Ovary (tissue), 9 donors: ENCODE measurements around the gene TNIK. TPM values are rescaled to one million over a fixed set of nuclear protein-coding genes. Genes with fewer than 3 reads are reported as not detected.

Source experiments
- DNase-seq, 5 donors: peaks; one replicate each; pipeline ENCODE4 v3.0.0-alpha.2; 2019 to 2020
- H3K27ac ChIP-seq, 2 donors: fragments of 200-600 bp; one replicate each; pipeline versions ENCODE4 v1.5.1 to v1.8.0; 2019 to 2022
- H3K27me3 ChIP-seq: fragments of 200-600 bp; one replicate; pipeline ENCODE4 v1.8.0; 2022
- H3K36me3 ChIP-seq: fragments of 200-600 bp; sonication (generic); one replicate; pipeline ENCODE4 v1.5.1; 2019
- H3K4me1 ChIP-seq: one replicate; pipeline ENCODE4 v1.8.1; 2013; ENCODE audit warnings: mild to moderate bottlenecking, moderate library complexity; ENCODE audit not compliant: insufficient read depth
- H3K4me3 ChIP-seq: fragments of 200-600 bp; sonication (generic); one replicate; pipeline ENCODE4 v1.5.1; 2017
- H3K9me3 ChIP-seq, 2 donors: fragments of 200-600 bp in 1 of 2; sonication (generic) in 1 of 2; one replicate each; pipeline versions ENCODE4 v1.5.1 to v1.8.1; 2013 to 2019; ENCODE audit warnings: mild to moderate bottlenecking in 1 of 2, moderate library complexity in 1 of 2
- EP300 ChIP-seq: sonication (generic); formaldehyde crosslinking; IDR thresholded peaks from one replicate; pipeline ENCODE4 v1.6.1; 2017; ENCODE audit warnings: antibody characterized with exemption
- POLR2A ChIP-seq: fragments of 450-650 bp; IDR thresholded peaks from one replicate; pipeline ENCODE4 v1.6.1; 2017; ENCODE audit warnings: antibody characterized with exemption, mild to moderate bottlenecking, moderate library complexity
- WGBS, 3 donors: extraction: QIAGEN DNeasy Blood & Tissue Kit in 1 of 3; methylation state at CpG; one replicate each; pipeline versions ENCODE4 v1.1.5 to v1.1.7; 2013 to 2017; 5-methylcytosine and 5-hydroxymethylcytosine counted together
- intact Hi-C, 4 donors: fragments of 100-400 bp; cut with DNase I; formaldehyde crosslinking; loops; one replicate each; pipeline versions ENCODE4 v1.11.0 to v1.15.1; 2022 to 2023
- polyA plus RNA-seq, 2 donors: library from polyadenylated mRNA; stranded (reverse); fragments of 200-250 nt in 1 of 2; fragments of 350-450 nt in 1 of 2; fragmentation: Illumina TruSeq in 1 of 2; extraction: RNeasy Lipid Tissue Mini Kit (QIAGEN cat#74804) in 1 of 2; gene quantifications; one replicate each; pipeline ENCODE4 v1.2.3, GENCODE V29; 2013 to 2014
- total RNA-seq, 7 donors: library from RNA; depleted of rRNA in 2 of 7; stranded (reverse); fragments of >200 nt in 2 of 7; fragmentation: NEBNext Ultra II Directional in 3 of 7; extraction: Animal tissue kit (Norgen Biotek cat#: 25700) in 3 of 7; gene quantifications; one replicate each; pipeline versions ENCODE4 v1.1.0 to v1.2.4, GENCODE V29; 2016 to 2023
- TF ChIP-seq, protein P1 (sequence below), 3 donors: fragments of 450-650 bp in 2 of 3; fragments of 200-600 bp in 1 of 3; IDR thresholded peaks; one replicate each; pipeline versions ENCODE4 v1.5.1 to v1.8.0; 2016 to 2022; ENCODE audit warnings: antibody characterized with exemption in 3 of 3, mild to moderate bottlenecking in 1 of 3
- donor health status: DM: no; HTN: no; CAD: no; lungs with moderate emphysema.
- donor health status: DM: no; HTN: no; CAD: no.
- donor health status: Bipolar disorder and iron deficiency.
- donor health status: DM: yes; HTN: yes; CAD: no.
- donor health status: DM: no; HTN: no; CAD: no.
- donor health status: DM: yes; HTN: yes; CAD: no.

TNIK gene
- total and polyA plus RNA-seq, 9 donors, result 1.1 to 9.5 (median 4.5) TPM

DNA sequence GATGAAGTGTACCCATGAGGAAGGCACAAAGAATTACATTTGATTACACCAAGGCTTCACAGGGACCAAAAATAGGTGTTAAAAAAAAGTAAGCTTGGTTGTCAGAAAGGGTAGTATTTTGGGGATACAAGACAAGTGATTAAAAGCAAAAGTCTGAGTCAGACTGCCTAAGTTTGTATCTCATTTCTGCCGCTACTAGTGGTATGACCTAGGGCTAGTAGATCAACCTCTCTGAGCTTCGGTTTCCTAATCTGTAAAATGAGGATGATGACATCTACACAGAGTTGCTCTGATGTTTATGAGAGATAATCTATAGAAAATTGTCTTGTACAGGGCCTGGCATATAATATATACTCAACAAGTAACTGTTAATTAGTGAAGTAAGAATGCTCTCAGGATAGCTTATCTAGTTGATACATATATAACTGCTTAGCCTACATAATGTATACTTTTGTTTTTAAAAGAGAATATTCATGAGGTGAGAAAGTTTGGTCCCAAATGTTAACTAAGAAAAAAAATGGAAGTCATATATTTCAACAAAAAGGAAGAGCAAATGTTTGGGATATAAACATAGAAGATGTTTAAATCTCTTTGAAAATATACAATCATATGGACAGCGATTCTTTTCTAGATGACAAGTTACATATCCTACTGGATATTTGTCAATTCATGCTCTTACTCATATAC lies 270.7 kb downstream of the TNIK start:
- H3K27me3 ChIP-seq, result no peaks in the 10 kb centered on the region
- H3K9me3 ChIP-seq, result no peaks in the 10 kb centered on the region
- DNase-seq, result no peak
- intact Hi-C loops, result loop anchor here in 1 of 4 donors (10.0 kb wide), 1 partner anchor 275 kb away; the partner anchor contains the start of gene TNIK
- no peaks in the 10 kb centered on the region for H3K4me1 ChIP-seq
- H3K27ac ChIP-seq, result no peak overlapping the region
- 91 to 95% (median 93%) methylated on average over 3 of the region's 3 CpGs for WGBS, 3 donors
- H3K4me3 ChIP-seq, result no peak overlapping the region
- no peaks in the 10 kb centered on the region for H3K36me3 ChIP-seq
- TF ChIP-seq, protein P1, sequence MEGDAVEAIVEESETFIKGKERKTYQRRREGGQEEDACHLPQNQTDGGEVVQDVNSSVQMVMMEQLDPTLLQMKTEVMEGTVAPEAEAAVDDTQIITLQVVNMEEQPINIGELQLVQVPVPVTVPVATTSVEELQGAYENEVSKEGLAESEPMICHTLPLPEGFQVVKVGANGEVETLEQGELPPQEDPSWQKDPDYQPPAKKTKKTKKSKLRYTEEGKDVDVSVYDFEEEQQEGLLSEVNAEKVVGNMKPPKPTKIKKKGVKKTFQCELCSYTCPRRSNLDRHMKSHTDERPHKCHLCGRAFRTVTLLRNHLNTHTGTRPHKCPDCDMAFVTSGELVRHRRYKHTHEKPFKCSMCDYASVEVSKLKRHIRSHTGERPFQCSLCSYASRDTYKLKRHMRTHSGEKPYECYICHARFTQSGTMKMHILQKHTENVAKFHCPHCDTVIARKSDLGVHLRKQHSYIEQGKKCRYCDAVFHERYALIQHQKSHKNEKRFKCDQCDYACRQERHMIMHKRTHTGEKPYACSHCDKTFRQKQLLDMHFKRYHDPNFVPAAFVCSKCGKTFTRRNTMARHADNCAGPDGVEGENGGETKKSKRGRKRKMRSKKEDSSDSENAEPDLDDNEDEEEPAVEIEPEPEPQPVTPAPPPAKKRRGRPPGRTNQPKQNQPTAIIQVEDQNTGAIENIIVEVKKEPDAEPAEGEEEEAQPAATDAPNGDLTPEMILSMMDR (IDR thresholded peaks at IDR 0.05), result no peak
- TF ChIP-seq EP300, result no peak
- TF ChIP-seq POLR2A, result no peak

DNA sequence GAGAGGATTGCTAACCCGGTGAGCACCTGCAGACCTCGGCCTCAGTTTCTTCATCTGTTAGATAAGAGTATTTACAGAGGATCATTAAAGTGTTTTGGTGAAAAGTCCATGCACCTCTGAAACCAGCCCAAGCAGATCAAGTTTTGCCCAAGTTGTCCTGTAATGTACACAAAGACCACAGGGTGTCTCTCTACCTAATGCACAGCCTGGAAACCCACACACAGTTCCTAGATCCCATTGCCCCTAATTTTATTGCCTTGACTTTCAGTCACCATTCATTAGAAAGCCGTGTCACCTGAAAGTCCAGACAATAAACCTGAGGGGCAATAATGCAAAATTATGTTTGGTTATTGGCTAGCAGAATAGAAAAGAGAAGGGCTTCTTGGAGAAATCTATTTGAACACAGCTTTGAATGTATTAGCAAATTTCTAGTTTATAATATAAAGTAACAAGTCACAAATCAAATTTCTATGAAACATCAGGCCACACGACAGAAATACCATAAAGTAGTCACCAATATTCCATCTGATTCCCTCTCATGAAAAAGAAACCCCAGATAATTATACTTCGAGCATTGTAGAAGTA lies 272.4 kb downstream of the TNIK start:
- WGBS, 3 donors, result 41 to 56% (median 43%) methylated on average over 5 of the region's 5 CpGs
- DNase-seq, result no peak
- intact Hi-C loops, result no loop called here
- no peaks in the 10 kb centered on the region for H3K27me3 ChIP-seq
- no peak overlapping the region for H3K4me3 ChIP-seq
- TF ChIP-seq EP300, result no peak
- no peak for TF ChIP-seq POLR2A
- TF ChIP-seq, protein P1 (IDR thresholded peaks at IDR 0.05), result no peak
- no peaks in the 10 kb centered on the region for H3K9me3 ChIP-seq
- no peaks in the 10 kb centered on the region for H3K4me1 ChIP-seq
- no peak overlapping the region for H3K27ac ChIP-seq
- H3K36me3 ChIP-seq, result no peaks in the 10 kb centered on the region

DNA sequence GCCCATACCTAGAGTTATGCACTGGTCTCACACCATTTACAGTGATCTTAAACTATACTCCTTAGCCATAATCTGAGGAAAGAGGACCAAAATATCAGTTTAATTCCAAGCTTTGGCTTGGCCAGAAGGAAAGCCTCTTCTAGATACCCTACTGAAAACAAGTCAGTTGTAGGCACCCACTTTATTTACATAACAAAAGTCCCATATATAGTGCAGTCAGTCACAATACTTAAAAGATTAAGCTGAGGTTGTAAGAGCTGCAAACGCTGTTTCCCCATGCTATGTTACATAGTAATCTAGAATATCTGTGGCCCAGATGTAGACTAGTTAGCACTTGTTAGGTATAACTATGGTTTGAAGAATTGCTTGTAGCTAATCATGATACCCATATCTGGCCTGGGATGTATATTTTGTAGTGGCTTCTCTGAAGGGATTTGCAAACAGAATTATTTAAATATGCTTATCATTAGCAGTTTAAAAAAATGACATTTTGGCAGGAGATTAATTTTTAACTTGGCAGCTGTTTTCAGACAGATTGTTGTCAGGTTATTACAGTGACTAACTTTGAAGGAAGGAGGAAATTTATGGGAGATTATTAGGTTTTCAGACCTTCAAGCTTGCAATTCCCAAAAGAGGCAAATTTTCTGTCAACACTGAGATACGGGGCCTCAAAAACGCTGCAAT lies 273.2 kb downstream of the TNIK start:
- no peak for DNase-seq
- no peak overlapping the region for H3K4me3 ChIP-seq
- no peak overlapping the region for H3K27ac ChIP-seq
- no peaks in the 10 kb centered on the region for H3K36me3 ChIP-seq
- no peaks in the 10 kb centered on the region for H3K4me1 ChIP-seq
- TF ChIP-seq EP300 (no peak), POLR2A (no peak)
- TF ChIP-seq, protein P1 (IDR thresholded peaks at IDR 0.05), result no peak
- intact Hi-C loops, result no loop called here
- H3K27me3 ChIP-seq, result no peaks in the 10 kb centered on the region
- 46 to 58% (median 54%) methylated on average over 3 of the region's 3 CpGs for WGBS, 3 donors
- H3K9me3 ChIP-seq, result no peaks in the 10 kb centered on the region

DNA sequence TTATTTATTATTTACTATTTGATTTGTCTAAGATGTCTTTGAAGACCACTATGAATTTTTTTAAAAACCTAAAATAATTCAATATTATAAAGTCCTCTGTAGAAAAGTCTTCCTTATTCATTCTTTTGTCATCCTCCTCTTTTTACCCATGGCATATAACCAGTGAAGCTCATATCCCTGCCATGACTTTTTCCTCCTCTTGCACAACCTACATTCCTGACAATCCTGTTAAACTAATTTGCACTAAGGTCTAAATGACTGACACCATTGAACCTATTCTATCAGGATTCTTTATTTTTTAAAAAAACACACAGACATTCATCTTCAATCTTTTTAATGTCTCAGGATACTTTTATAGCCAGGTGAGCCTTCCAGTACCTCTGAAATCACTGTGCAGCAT lies 273.8 kb downstream of the TNIK start:
- Histone ChIP-seq H3K36me3 (no peaks in the 10 kb centered on the region), H3K4me1 (no peaks in the 10 kb centered on the region), H3K27ac (no peak overlapping the region), H3K9me3 (no peaks in the 10 kb centered on the region), H3K4me3 (no peak overlapping the region), H3K27me3 (no peaks in the 10 kb centered on the region)
- no peak for DNase-seq
- intact Hi-C loops, result no loop called here
- TF ChIP-seq POLR2A (no peak), EP300 (no peak)
- TF ChIP-seq, protein P1 (IDR thresholded peaks at IDR 0.05), result no peak
